ENCODE measurements around the gene GPNMB. TPM values are rescaled to one million over a fixed set of nuclear protein-coding genes. Genes with fewer than 3 reads are reported as not detected.

GPNMB gene
- total and polyA plus RNA-seq, 2 of the 13 experiments (the other 11 are each of a cell fraction or from before 2014, with no cell fraction given), result 1.1 to 1.6 TPM

DNA sequence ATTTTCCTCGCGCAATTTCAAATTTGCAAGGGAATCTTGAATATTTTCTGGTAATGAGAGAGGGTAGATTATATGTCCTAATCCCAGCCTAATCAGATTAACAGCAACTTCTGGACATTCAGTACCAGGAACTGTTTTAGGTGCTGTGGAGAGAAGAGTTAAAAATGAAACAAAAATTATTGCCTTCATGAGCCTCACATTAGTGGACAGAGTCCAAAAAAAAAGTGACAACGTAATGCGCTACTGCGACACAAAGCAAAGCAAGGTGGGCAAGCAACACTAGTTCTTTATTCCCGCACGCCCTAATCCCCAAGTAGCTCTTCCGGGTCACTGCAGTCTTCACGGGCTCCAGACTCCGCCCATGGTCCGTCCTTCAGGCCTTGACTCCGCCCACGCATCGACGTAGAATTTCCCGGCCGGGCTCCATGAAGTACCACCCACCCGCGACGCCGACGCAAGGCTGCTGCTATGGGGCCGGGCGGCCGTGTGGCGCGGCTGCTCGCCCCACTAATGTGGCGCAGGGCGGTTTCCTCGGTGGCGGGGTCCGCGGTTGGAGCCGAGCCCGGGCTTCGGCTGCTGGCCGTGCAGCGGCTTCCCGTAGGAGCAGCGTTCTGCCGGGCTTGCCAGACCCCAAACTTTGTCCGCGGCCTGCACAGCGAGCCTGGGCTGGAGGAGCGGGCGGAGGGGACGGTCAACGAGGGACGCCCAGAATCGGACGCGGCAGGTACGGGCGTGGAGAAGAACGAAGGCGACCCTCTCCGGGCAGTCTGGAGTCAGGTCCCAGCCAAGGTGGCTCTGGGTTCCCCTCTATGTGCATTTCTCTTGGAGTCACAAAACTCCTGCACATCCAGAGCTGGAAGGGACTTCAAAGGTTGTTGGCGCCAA, 52.6 kb downstream of the GPNMB start, which contains the start of gene MALSU1 (continued):
- TF ChIP-seq, protein P1, sequence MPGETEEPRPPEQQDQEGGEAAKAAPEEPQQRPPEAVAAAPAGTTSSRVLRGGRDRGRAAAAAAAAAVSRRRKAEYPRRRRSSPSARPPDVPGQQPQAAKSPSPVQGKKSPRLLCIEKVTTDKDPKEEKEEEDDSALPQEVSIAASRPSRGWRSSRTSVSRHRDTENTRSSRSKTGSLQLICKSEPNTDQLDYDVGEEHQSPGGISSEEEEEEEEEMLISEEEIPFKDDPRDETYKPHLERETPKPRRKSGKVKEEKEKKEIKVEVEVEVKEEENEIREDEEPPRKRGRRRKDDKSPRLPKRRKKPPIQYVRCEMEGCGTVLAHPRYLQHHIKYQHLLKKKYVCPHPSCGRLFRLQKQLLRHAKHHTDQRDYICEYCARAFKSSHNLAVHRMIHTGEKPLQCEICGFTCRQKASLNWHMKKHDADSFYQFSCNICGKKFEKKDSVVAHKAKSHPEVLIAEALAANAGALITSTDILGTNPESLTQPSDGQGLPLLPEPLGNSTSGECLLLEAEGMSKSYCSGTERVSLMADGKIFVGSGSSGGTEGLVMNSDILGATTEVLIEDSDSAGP (CRISPR knock-in tag; IDR thresholded peaks at IDR 0.05; ENCODE audit: borderline replicate concordance), result peak; percentile 94; the same call in 1 of the 2 replicates
- peak; percentile 97 for TF ChIP-seq ZNF891 (CRISPR knock-in tag; IDR thresholded peaks at IDR 0.05)
- TF ChIP-seq ZNF10 (CRISPR knock-in tag; IDR thresholded peaks at IDR 0.05; ENCODE audit: borderline replicate concordance, low read depth), result no peak
- TF ChIP-seq PCBP2 (optimal IDR thresholded peaks at IDR 0.05; ENCODE audit: low read depth, low read length, poor library complexity, severe bottlenecking), result no peak
- TF ChIP-seq ZNF557 (CRISPR knock-in tag; IDR thresholded peaks at IDR 0.05), result peak; percentile 31; the same call in 1 of the 2 replicates
- peak; percentile 92 for TF ChIP-seq TBX2 (CRISPR knock-in tag; IDR thresholded peaks at IDR 0.05; ENCODE audit: borderline replicate concordance)
- TF ChIP-seq, protein P2, sequence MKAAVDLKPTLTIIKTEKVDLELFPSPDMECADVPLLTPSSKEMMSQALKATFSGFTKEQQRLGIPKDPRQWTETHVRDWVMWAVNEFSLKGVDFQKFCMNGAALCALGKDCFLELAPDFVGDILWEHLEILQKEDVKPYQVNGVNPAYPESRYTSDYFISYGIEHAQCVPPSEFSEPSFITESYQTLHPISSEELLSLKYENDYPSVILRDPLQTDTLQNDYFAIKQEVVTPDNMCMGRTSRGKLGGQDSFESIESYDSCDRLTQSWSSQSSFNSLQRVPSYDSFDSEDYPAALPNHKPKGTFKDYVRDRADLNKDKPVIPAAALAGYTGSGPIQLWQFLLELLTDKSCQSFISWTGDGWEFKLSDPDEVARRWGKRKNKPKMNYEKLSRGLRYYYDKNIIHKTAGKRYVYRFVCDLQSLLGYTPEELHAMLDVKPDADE (CRISPR knock-in tag; IDR thresholded peaks at IDR 0.05), result no peak
- TF ChIP-seq, protein P3, sequence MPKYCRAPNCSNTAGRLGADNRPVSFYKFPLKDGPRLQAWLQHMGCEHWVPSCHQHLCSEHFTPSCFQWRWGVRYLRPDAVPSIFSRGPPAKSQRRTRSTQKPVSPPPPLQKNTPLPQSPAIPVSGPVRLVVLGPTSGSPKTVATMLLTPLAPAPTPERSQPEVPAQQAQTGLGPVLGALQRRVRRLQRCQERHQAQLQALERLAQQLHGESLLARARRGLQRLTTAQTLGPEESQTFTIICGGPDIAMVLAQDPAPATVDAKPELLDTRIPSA (CRISPR knock-in tag; IDR thresholded peaks at IDR 0.05; ENCODE audit: borderline replicate concordance), result 0 out of 2 replicates have a peak, but pooled peaks have one; percentile 49
- TF ChIP-seq, protein P4, sequence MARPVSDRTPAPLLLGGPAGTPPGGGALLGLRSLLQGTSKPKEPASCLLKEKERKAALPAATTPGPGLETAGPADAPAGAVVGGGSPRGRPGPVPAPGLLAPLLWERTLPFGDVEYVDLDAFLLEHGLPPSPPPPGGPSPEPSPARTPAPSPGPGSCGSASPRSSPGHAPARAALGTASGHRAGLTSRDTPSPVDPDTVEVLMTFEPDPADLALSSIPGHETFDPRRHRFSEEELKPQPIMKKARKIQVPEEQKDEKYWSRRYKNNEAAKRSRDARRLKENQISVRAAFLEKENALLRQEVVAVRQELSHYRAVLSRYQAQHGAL (CRISPR knock-in tag; IDR thresholded peaks at IDR 0.05; ENCODE audit: not compliant biosample characterization), result no peak
- TF ChIP-seq RBFOX2 (IDR thresholded peaks at IDR 0.05; ENCODE audit: low read depth, low read length), result peak; percentile 98
- TF ChIP-seq ARID2 (CRISPR knock-in tag; IDR thresholded peaks at IDR 0.05; ENCODE audit: borderline replicate concordance), result no peak; the same call in 1 of the 2 replicates
- TF ChIP-seq, protein P5, sequence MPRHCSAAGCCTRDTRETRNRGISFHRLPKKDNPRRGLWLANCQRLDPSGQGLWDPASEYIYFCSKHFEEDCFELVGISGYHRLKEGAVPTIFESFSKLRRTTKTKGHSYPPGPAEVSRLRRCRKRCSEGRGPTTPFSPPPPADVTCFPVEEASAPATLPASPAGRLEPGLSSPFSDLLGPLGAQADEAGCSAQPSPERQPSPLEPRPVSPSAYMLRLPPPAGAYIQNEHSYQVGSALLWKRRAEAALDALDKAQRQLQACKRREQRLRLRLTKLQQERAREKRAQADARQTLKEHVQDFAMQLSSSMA (CRISPR knock-in tag; IDR thresholded peaks at IDR 0.05), result 0 out of 2 replicates have a peak, but pooled peaks have one; percentile 48
- TF ChIP-seq MIER3 (CRISPR knock-in tag; IDR thresholded peaks at IDR 0.05; ENCODE audit: borderline replicate concordance), result peak; percentile 53; the same call in 1 of the 2 replicates
- TF ChIP-seq, protein P6, sequence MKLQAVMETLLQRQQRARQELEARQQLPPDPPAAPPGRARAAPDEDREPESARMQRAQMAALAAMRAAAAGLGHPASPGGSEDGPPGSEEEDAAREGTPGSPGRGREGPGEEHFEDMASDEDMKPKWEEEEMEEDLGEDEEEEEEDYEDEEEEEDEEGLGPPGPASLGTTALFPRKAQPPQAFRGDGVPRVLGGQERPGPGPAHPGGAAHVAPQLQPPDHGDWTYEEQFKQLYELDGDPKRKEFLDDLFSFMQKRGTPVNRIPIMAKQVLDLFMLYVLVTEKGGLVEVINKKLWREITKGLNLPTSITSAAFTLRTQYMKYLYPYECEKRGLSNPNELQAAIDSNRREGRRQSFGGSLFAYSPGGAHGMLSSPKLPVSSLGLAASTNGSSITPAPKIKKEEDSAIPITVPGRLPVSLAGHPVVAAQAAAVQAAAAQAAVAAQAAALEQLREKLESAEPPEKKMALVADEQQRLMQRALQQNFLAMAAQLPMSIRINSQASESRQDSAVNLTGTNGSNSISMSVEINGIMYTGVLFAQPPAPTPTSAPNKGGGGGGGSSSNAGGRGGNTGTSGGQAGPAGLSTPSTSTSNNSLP (IDR thresholded peaks at IDR 0.05; ENCODE audit: low read depth, low read length), result no peak
- TF ChIP-seq DNMT3B (CRISPR knock-in tag; conservative IDR thresholded peaks at IDR 0.05), result 0 out of 2 replicates have a peak, but pooled peaks have one; percentile 53
- TF ChIP-seq GTF3A (CRISPR knock-in tag; conservative IDR thresholded peaks at IDR 0.05), result no peak
- TF ChIP-seq MIER2 (CRISPR knock-in tag; IDR thresholded peaks at IDR 0.05), result no peak
- no peak for TF ChIP-seq BRCA1 (CRISPR knock-in tag; IDR thresholded peaks at IDR 0.05)
- peak; percentile 51; the same call in 1 of the 2 replicates for TF ChIP-seq RXRB (CRISPR knock-in tag; IDR thresholded peaks at IDR 0.05; ENCODE audit: borderline replicate concordance)
- TF ChIP-seq MEIS2 (CRISPR knock-in tag; IDR thresholded peaks at IDR 0.05), result 0 out of 2 replicates have a peak, but pooled peaks have one; percentile 14
- no peak for TF ChIP-seq ZNF496 (CRISPR knock-in tag; IDR thresholded peaks at IDR 0.05; ENCODE audit: insufficient replicate concordance)

Data from HepG2 (cell line).